Measurements from ENCODE around the gene HORMAD2.

- TF ChIP-seq CTCF (IDR thresholded peaks at IDR 0.05) (no peak), EZH2 (IDR thresholded peaks at IDR 0.05; ENCODE audit: borderline replicate concordance, insufficient read depth, low read depth, low read length, poor library complexity, severe bottlenecking) (no peak)
These were observed 143.0 kb downstream of the HORMAD2 start for GRCh38 chr22:30223303-30223702.

Data from B cell (primary cell).